G401 (cell line): ENCODE data around the gene CPHXL2. TPM values are rescaled to one million over a fixed set of nuclear protein-coding genes. Genes with fewer than 3 reads are reported as not detected.

Experiments used
- DNase-seq: peaks from one replicate; pipeline ENCODE4 v3.0.0-alpha.2; 2015; ENCODE audit warnings: low spot score
- in situ Hi-C: cut with HindIII; loops from 2 replicates; pipeline ENCODE4 v1.10.0; 2016; ENCODE audit warnings: low sequenced_read_pairs, mixed read lengths
- total RNA-seq: library from RNA; depleted of rRNA; stranded (reverse); fragments of >200 nt; shearing (Covaris generic); gene quantifications from 2 replicates; pipeline ENCODE4 v1.2.3, GENCODE V29; 2014; rRNA removed

CPHXL2 gene
- total RNA-seq, 1 experiment from 2014 or later = not detected

DNA sequence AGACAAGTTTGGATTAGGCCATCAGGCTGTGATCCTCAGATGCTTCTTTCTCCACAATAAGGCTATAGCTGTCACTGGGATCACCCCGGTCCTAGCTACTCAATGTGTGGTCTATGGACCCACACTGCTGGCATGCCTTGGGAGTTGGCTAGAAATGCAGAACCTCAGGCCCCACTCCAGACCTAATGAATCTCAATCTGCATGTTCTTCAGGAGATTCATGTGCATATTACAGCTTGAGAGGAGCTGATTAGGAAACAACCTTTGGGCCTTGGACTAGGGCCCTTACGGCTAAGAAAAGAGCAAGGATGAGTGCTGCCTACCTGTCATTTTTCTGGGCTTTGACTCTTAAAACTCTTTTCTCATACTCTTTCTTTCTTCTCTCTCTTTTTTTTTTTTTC lies 61.2 kb downstream of the CPHXL2 start:
- in situ Hi-C loops = no loop called here
- no peak for DNase-seq

DNA sequence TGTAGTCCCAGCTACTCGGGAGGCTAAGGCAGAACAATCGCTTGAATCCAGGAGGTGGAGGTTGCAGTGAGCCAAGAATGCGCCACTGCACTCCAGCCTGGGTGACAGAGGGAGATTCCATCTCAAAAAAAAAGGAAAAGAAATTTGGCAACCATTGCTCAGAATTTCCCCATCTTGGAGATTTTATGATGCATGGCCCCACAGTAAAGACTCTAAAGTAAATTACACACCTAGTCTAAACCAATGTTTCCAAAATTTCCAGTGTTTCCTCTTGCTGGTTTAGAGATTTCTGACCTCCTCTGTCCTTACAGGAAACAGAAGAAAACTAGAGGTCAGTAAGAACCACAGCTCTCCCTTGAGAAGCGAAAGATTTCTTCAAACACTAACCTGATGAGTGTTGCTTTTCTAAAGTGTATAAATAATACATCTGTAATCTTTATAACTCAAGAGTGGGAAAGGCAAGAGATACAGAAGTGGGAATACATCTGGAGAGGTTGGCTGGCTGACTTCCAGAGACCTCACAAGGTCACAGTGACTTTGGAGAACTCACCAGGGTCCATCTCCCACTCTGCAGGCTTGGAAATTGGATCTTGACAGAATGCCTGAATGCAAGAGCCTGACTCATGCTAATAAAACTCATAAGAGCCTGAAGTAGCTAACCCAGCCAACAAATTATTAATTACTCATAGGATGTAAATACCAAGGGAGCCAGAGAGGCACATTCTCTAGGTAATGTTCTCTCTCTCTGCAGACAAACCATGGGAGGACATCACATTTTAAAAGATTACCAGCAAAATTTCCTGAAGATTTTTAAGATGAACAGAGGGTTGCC lies 62.5 kb downstream of the CPHXL2 start:
- in situ Hi-C loops = no loop called here
- DNase-seq = no peak

Other genes starting within 250 kb of the CPHXL2 start
- gene CFDP1, start 243.5 kb downstream of the CPHXL2 start, total RNA-seq = 58.3 and 63.1 TPM in 2 replicates
- 33.0 and 47.7 TPM in 2 replicates for gene TMEM170A, start 212.3 kb downstream of the CPHXL2 start, total RNA-seq
- 0.31 TPM in 1 of 2 replicates, not detected in the other for gene CHST6, start 181.6 kb downstream of the CPHXL2 start, total RNA-seq
- gene CHST5, start 140.9 kb downstream of the CPHXL2 start, total RNA-seq = 0.12 TPM in 1 of 2 replicates, not detected in the other
- gene TMEM231, start 120.8 kb downstream of the CPHXL2 start, total RNA-seq = 24.2 and 46.1 TPM in 2 replicates
- 18.9 and 20.1 TPM in 2 replicates for gene GABARAPL2, start 110.6 kb downstream of the CPHXL2 start, total RNA-seq
- 24.2 and 25.1 TPM in 2 replicates for gene ADAT1, start 53.7 kb downstream of the CPHXL2 start, total RNA-seq
- gene KARS1, start 29.3 kb downstream of the CPHXL2 start, total RNA-seq = 266 and 292 TPM in 2 replicates
- 23.8 and 34.3 TPM in 2 replicates for gene TERF2IP, start 29.2 kb downstream of the CPHXL2 start, total RNA-seq
- gene DUXB, start 24.5 kb upstream of the CPHXL2 start, total RNA-seq = not detected in 2 replicates
- gene CPHXL, start 49.5 kb upstream of the CPHXL2 start, total RNA-seq = not detected in 2 replicates